HCT116 (cell line): ENCODE results near the gene CDKAL1. TPM values are rescaled to one million over a fixed set of nuclear protein-coding genes. Genes with fewer than 3 reads are reported as not detected.

Experiments
- ATAC-seq: fragments of 200-7000 bp; cut with Tn5 transposase; 2 replicates; pipeline ENCODE4 v1.9.1; 2020; ENCODE audit warnings: mild to moderate bottlenecking, moderate library complexity
- BruUV-seq: library from RNA; stranded (reverse); fragments of 400-500 nt; replicated peaks from 2 replicates; lab custom pipeline; 2021; lab: Mats Ljungman, UMichigan
- CTCF ChIA-PET: fragments of 300-600 bp; sonication (Branson Sonifier 250); formaldehyde crosslinking; loops from one replicate; lab custom pipeline; 2021; ENCODE audit warnings: antibody characterized with exemption; lab: Charles Lee
- POLR2A ChIA-PET: fragments of 300-600, 350-600 bp; sonication (Branson Sonifier 250); formaldehyde crosslinking; loops from one replicate; lab custom pipeline; 2021; ENCODE audit warnings: antibody characterized with exemption; lab: Charles Lee
- RAD21 ChIA-PET, 2 experiments: fragments of 300-600 bp; sonication (Branson Sonifier 250); formaldehyde crosslinking; loops; one replicate each; lab custom pipeline; 2023; ENCODE audit warnings: low total read pairs in 2 of 2; ENCODE audit not compliant: uncharacterized antibody in 2 of 2, unreplicated experiment in 2 of 2, low non-redundant PET in 1 of 2; lab: Charles Lee
- DNase-seq: peaks from one replicate; pipeline ENCODE4 v3.0.0-alpha.2; 2010; ENCODE audit warnings: low read depth, low spot score
- H2AFZ ChIP-seq: fragments of 200-600 bp; shearing (Covaris generic), sonication (generic); 2 replicates; pipeline ENCODE4 v1.6.1; 2017; ENCODE audit warnings: low read depth, mixed run types, mixed read lengths, antibody characterized with exemption, low read length; ENCODE audit not compliant: poor library complexity, severe bottlenecking
- H3K27ac ChIP-seq: 2 replicates; pipeline ENCODE4 v1.5.1; 2012; ENCODE audit warnings: low read depth, low read length
- H3K27me3 ChIP-seq: fragments of 200-600 bp; sonication (generic); 2 replicates; pipeline ENCODE4 v1.6.1; 2016; ENCODE audit warnings: mixed run types, low read length, mixed read lengths; ENCODE audit not compliant: insufficient read depth
- H3K36me3 ChIP-seq, 2 experiments: fragments of 200-500 bp in 1 of 2; fragments of 200-600 bp in 1 of 2; sonication (Bioruptor generic) in 1 of 2; sonication (generic) in 1 of 2; 2 replicates each; pipeline versions ENCODE4 v1.5.1 to v1.6.1; 2014 to 2016; ENCODE audit warnings: low read length in 2 of 2, inconsistent platforms in 1 of 2, mixed read lengths in 1 of 2, mixed run types in 1 of 2; ENCODE audit not compliant: insufficient read depth in 2 of 2, control insufficient read depth in 1 of 2
- H3K4me1 ChIP-seq, 2 experiments: fragments of 200-600 bp in 1 of 2; sonication (generic) in 1 of 2; 2 replicates each; pipeline versions ENCODE4 v1.5.1 to v1.6.1; 2012 to 2017; ENCODE audit warnings: low read length in 2 of 2, inconsistent platforms in 1 of 2, mild to moderate bottlenecking in 1 of 2, mixed read lengths in 1 of 2, mixed run types in 1 of 2, moderate library complexity in 1 of 2; ENCODE audit not compliant: insufficient read depth in 2 of 2, control insufficient read depth in 1 of 2
- H3K4me2 ChIP-seq: fragments of 200-600 bp; sonication (generic); 2 replicates; pipeline ENCODE4 v1.6.1; 2017; ENCODE audit warnings: mixed run types, low read length, mixed read lengths
- H3K4me3 ChIP-seq, 2 experiments: fragments of 200-600 bp in 1 of 2; sonication (generic) in 1 of 2; replicated peaks in 1 of 2; 2 replicates each; pipeline ENCODE4 v1.5.1; 2011 to 2016; ENCODE audit warnings: low read length in 2 of 2, control low read depth in 1 of 2, low read depth in 1 of 2, mild to moderate bottlenecking in 1 of 2, mixed read lengths in 1 of 2, mixed run types in 1 of 2
- H3K79me2 ChIP-seq: fragments of 200-600 bp; sonication (generic); 2 replicates; pipeline ENCODE4 v1.6.1; 2017; ENCODE audit warnings: mild to moderate bottlenecking, mixed run types, low read length, moderate library complexity, mixed read lengths; ENCODE audit not compliant: insufficient read depth
- H3K9ac ChIP-seq: fragments of 200-600 bp; sonication (generic); 2 replicates; pipeline ENCODE4 v1.6.1; 2016; ENCODE audit warnings: low read length, mixed read lengths
- H3K9me2 ChIP-seq: fragments of 200-600 bp; sonication (generic), shearing (Covaris generic); 2 replicates; pipeline ENCODE4 v1.6.1; 2017; ENCODE audit warnings: mixed run types, mild to moderate bottlenecking, moderate library complexity; ENCODE audit not compliant: insufficient read depth
- H3K9me3 ChIP-seq, 2 experiments: fragments of 200-500 bp in 1 of 2; fragments of 200-600 bp in 1 of 2; sonication (Bioruptor generic) in 1 of 2; sonication (generic) in 1 of 2; 2 replicates each; pipeline ENCODE4 v1.6.1; 2014 to 2017; ENCODE audit warnings: low read length in 2 of 2, mixed read lengths in 2 of 2, inconsistent platforms in 1 of 2, low read depth in 1 of 2, mild to moderate bottlenecking in 1 of 2, mixed run types in 1 of 2, moderate library complexity in 1 of 2; ENCODE audit not compliant: control insufficient read depth in 1 of 2, insufficient read depth in 1 of 2
- H4K20me1 ChIP-seq: fragments of 200-600 bp; sonication (generic), shearing (Covaris generic); 2 replicates; pipeline ENCODE4 v1.6.1; 2017; ENCODE audit warnings: mixed run types, mild to moderate bottlenecking, moderate library complexity; ENCODE audit not compliant: insufficient read depth
- EGR1 ChIP-seq: IDR thresholded peaks from 2 replicates; pipeline ENCODE4 v1.6.1; 2012; ENCODE audit warnings: low read depth
- EZH2phosphoT487 ChIP-seq: fragments of 200-600 bp; IDR thresholded peaks from 2 replicates; pipeline ENCODE4 v1.6.1; 2018; ENCODE audit warnings: antibody characterized with exemption, borderline replicate concordance
- SIN3A ChIP-seq: IDR thresholded peaks from 2 replicates; pipeline ENCODE4 v1.6.1; 2012; ENCODE audit warnings: low read depth
- SRF ChIP-seq: IDR thresholded peaks from 2 replicates; pipeline ENCODE4 v1.6.1; 2012; ENCODE audit warnings: low read depth
- intact Hi-C: fragments of 100-400 bp; cut with micrococcal nuclease; formaldehyde crosslinking; loops from 2 replicates; pipeline ENCODE4 v1.10.0; 2022
- total RNA-seq: library from RNA; stranded (reverse); gene quantifications from one replicate; pipeline ENCODE4 v1.2.1, GENCODE V29; 2021; ENCODE audit not compliant: unreplicated experiment
- TF ChIP-seq, protein P1 (sequence below): IDR thresholded peaks from 2 replicates; pipeline ENCODE4 v1.6.1; 2012

Gene CDKAL1
- total RNA-seq, 1 experiment from 2014 or later, result 14.9 TPM

DNA sequence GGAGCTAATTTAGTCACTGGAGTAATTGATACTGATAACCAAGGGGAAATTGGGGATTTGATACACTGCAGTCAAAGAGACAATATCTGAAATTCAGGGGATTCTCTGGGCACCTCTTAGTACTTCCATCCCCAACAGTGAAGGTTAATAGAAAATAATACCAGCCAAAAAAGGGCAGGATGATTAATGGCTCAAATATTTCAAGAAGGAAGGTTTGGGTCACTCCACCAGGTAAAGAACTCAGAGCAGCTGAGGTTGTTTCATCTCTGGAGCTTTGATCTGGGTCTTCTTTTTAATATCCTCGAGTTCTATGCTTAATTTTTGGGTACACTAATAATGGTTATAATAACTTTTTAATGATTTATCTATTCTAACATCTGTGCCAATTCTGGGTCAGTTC lies 70.8 kb downstream of the CDKAL1 start:
- H3K4me3 ChIP-seq, result no peak overlapping the region

DNA sequence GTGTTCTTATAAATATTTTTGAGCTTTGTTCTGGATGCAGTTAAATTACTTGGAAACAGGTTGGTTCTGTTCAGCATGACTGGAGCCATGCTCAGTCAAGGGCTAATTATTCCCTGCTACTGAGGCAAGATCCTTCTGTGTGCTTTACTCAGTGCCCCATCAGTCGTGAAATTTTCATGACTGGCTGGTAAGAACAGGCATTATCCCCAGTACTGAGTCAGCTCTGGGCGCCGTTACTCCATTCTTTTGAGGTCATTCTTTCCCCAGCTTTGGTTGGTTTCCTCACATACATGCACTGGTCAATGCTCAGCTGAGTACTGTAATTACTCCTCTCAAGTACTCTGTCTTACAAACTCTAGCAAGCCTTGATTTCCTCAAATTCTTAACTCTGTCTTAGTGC lies 71.3 kb downstream of the CDKAL1 start:
- no peak overlapping the region for H2AFZ ChIP-seq
- no peaks in the 10 kb centered on the region for H3K79me2 ChIP-seq
- ChIA-PET RAD21 (no interaction called here), POLR2A (no interaction called here), CTCF (no interaction called here)
- DNase-seq, result no peak
- no TSS peak for BruUV-seq
- H3K9me3 ChIP-seq, result no peaks in the 10 kb centered on the region
- H3K4me3 ChIP-seq, result no peak overlapping the region
- H3K36me3 ChIP-seq, result no peaks in the 10 kb centered on the region
- no peak overlapping the region for H3K9ac ChIP-seq
- ATAC-seq, result no peak; the same call in 1 of the 2 replicates
- H3K4me1 ChIP-seq, result peaks cover 0 to 19% of the 10 kb centered on the region in 2 experiments; a peak in 2 of 4 replicates
- TF ChIP-seq EZH2phosphoT487 (no peak), SIN3A (no peak), EGR1 (no peak)
- H3K4me2 ChIP-seq, result no peak overlapping the region
- H3K9me2 ChIP-seq, result no peaks in the 10 kb centered on the region
- no peak overlapping the region for H3K27ac ChIP-seq
- intact Hi-C loops, result loop anchor here (5.0 kb wide), 1 partner anchor 218 kb away; no protein-coding TSS in a partner anchor
- no peaks in the 10 kb centered on the region for H4K20me1 ChIP-seq
- H3K27me3 ChIP-seq, result no peaks in the 10 kb centered on the region

More for the DNA sequence above, 70.8 kb downstream of the CDKAL1 start:
- no peaks in the 10 kb centered on the region for H3K36me3 ChIP-seq
- peak; percentile 27; the same call in 1 of the 2 replicates for TF ChIP-seq SRF
- TF ChIP-seq, protein P1, sequence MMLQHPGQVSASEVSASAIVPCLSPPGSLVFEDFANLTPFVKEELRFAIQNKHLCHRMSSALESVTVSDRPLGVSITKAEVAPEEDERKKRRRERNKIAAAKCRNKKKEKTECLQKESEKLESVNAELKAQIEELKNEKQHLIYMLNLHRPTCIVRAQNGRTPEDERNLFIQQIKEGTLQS, result no peak
- peak overlapping the region; percentile 20 for H3K4me2 ChIP-seq
- H3K27ac ChIP-seq, result no peak overlapping the region
- no peaks in the 10 kb centered on the region for H3K27me3 ChIP-seq
- ChIA-PET POLR2A (no interaction called here), RAD21 (no interaction called here), CTCF (no interaction called here)
- H4K20me1 ChIP-seq, result no peaks in the 10 kb centered on the region
- H2AFZ ChIP-seq, result no peak overlapping the region
- no peak overlapping the region for H3K9ac ChIP-seq
- DNase-seq, result no peak
- H3K9me2 ChIP-seq, result no peaks in the 10 kb centered on the region
- H3K79me2 ChIP-seq, result no peaks in the 10 kb centered on the region
- ATAC-seq, result peak; percentile 58; the same call in 1 of the 2 replicates
- intact Hi-C loops, result loop anchor here (5.0 kb wide), 1 partner anchor 218 kb away; no protein-coding TSS in a partner anchor
- no TSS peak for BruUV-seq
- peaks cover 0 to 19% of the 10 kb centered on the region in 2 experiments; a peak in 2 of 4 replicates for H3K4me1 ChIP-seq
- no peaks in the 10 kb centered on the region for H3K9me3 ChIP-seq
